HEK293T (cell line): ENCODE results near the gene FHAD1.

Experiments
- CTCF ChIA-PET: fragments of 350-600 bp; formaldehyde crosslinking; extraction: SDS; loops from one replicate; lab custom pipeline; 2021; ENCODE audit warnings: antibody characterized with exemption, inconsistent platforms; lab: Yijun Ruan, JAX
- POLR2A ChIA-PET: fragments of 350-600 bp; formaldehyde crosslinking; extraction: SDS; loops from one replicate; lab custom pipeline; 2020; ENCODE audit warnings: antibody characterized with exemption, inconsistent platforms; lab: Yijun Ruan, JAX
- DNase-seq: peaks from one replicate; pipeline ENCODE4 v3.0.0; 2012; ENCODE audit warnings: mixed read lengths; ENCODE audit errors: extremely low spot score
- ARNT ChIP-seq: fragments of 450-650 bp; IDR thresholded peaks from 2 replicates; pipeline ENCODE4 v1.6.1; 2017; ENCODE audit warnings: mild to moderate bottlenecking
- BHLHE40 ChIP-seq: fragments of 450-650 bp; IDR thresholded peaks from 2 replicates; pipeline ENCODE4 v1.6.1; 2016; ENCODE audit warnings: mild to moderate bottlenecking, moderate library complexity, borderline replicate concordance
- CTBP1 ChIP-seq: fragments of 450-650 bp; IDR thresholded peaks from 2 replicates; pipeline ENCODE4 v1.6.1; 2016; ENCODE audit warnings: borderline replicate concordance
- ELF4 ChIP-seq: fragments of 450-650 bp; IDR thresholded peaks from 2 replicates; pipeline ENCODE4 v1.6.1; 2017; ENCODE audit warnings: antibody characterized with exemption
- FOXA1 ChIP-seq: fragments of 450-650 bp; IDR thresholded peaks from 2 replicates; pipeline ENCODE4 v1.6.1; 2016; ENCODE audit warnings: mild to moderate bottlenecking
- FOXK2 ChIP-seq: fragments of 450-650 bp; IDR thresholded peaks from 2 replicates; pipeline ENCODE4 v1.6.1; 2016; ENCODE audit warnings: mild to moderate bottlenecking
- FOXM1 ChIP-seq: fragments of 450-650 bp; IDR thresholded peaks from 2 replicates; pipeline ENCODE4 v1.6.1; 2017; ENCODE audit warnings: mild to moderate bottlenecking, borderline replicate concordance
- HDGF ChIP-seq: fragments of 450-650 bp; IDR thresholded peaks from 2 replicates; pipeline ENCODE4 v1.6.1; 2017; ENCODE audit warnings: antibody characterized with exemption, borderline replicate concordance
- L3MBTL2 ChIP-seq: fragments of 450-650 bp; conservative IDR thresholded peaks from 2 replicates; pipeline ENCODE4 v1.6.1; 2016; ENCODE audit warnings: mild to moderate bottlenecking
- LEF1 ChIP-seq: fragments of 450-650 bp; IDR thresholded peaks from 2 replicates; pipeline ENCODE4 v1.6.1; 2017; ENCODE audit warnings: mild to moderate bottlenecking, borderline replicate concordance
- NFRKB ChIP-seq: fragments of 450-650 bp; IDR thresholded peaks from 2 replicates; pipeline ENCODE4 v1.6.1; 2016; ENCODE audit warnings: mild to moderate bottlenecking, moderate library complexity
- PKNOX1 ChIP-seq: fragments of 450-650 bp; IDR thresholded peaks from 2 replicates; pipeline ENCODE4 v1.6.1; 2016
- SP1 ChIP-seq: fragments of 450-650 bp; IDR thresholded peaks from 2 replicates; pipeline ENCODE4 v1.6.1; 2017
- SUZ12 ChIP-seq: fragments of 450-650 bp; IDR thresholded peaks from 2 replicates; pipeline ENCODE4 v1.6.1; 2016; ENCODE audit warnings: mild to moderate bottlenecking
- ZNF384 ChIP-seq: fragments of 450-650 bp; IDR thresholded peaks from 2 replicates; pipeline ENCODE4 v1.6.1; 2016

The FHAD1 gene

GRCh38 chr1:15277933-15278332 lies 30.9 kb downstream of the FHAD1 start:
- TF ChIP-seq FOXM1 (no peak), CTBP1 (no peak), PKNOX1 (no peak), SUZ12 (no peak), BHLHE40 (no peak), HDGF (no peak), L3MBTL2 (no peak), ZNF384 (no peak), NFRKB (no peak), LEF1 (no peak), FOXK2 (no peak), SP1 (no peak), FOXA1 (no peak)
- CTCF ChIA-PET = no interaction called here
- POLR2A ChIA-PET = no interaction called here
- no peak for DNase-seq

DNA sequence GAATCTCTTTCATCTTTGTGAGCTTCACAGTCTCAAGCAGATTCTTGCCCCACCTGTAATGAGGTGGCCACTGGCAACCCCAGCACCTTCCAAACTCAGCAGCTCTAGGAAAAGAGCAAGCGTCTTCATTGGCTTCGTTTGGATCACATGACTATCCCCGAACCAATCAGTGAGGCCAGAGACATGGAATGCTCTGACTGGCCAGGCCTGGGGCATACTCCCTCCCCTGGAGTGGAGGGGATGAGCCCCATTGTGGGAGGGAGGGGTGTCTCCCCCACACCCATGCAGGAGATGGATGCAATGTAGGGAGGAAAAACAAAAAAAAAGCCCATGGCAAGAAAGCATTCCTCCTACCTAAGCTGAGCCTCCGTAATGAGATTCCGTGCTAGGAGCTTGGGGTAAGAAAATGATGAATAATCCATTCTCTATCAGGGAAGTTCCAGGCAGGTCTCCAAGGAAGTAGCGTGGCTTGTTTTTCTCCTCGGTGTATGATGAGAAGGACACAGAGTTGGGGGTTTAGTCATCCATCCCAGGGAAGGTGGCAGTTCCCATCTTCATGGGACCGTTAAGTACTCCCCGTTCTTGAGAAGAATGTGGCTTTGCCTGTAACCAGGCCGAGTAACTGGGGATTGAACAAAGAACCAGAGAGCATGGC lies 32.7 kb downstream of the FHAD1 start:
- ChIA-PET CTCF (interaction anchor here (0.8 to 1.1 kb wide), 2 partner anchors 9 to 151 kb away, joined by 3 to 5 read pairs; no protein-coding TSS in a partner anchor), POLR2A (no interaction called here)
- DNase-seq = no peak
- TF ChIP-seq ZNF384 (no peak), ARNT (no peak), L3MBTL2 (no peak), SP1 (no peak), LEF1 (no peak), HDGF (no peak), CTBP1 (no peak), BHLHE40 (no peak), NFRKB (no peak), ELF4 (no peak), SUZ12 (no peak)

DNA sequence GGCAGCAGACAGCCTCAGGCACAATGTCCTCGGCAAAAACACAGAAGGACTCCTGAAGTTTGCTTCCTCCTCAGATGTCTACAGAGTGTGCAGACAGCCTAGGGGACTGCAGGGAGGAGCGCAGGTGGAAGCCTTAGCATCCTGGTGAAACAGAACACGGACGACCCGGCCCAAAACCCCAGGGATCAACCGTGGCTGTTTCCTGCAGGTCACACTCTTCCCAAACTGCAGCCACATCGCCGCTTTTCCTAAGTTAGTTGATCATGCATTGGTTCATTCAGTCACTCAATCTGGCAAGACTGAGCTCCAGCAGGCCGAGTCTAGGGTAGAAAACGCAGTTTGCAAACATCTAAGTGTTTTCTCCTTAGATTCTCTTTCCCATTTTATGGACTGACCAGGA lies 33.4 kb downstream of the FHAD1 start:
- TF ChIP-seq NFRKB = no peak
- ChIA-PET POLR2A (no interaction called here), CTCF (interaction anchor here (1.1 kb wide), 1 partner anchor 9 kb away, joined by 3 read pairs; no protein-coding TSS in a partner anchor)
- DNase-seq = no peak

DNA sequence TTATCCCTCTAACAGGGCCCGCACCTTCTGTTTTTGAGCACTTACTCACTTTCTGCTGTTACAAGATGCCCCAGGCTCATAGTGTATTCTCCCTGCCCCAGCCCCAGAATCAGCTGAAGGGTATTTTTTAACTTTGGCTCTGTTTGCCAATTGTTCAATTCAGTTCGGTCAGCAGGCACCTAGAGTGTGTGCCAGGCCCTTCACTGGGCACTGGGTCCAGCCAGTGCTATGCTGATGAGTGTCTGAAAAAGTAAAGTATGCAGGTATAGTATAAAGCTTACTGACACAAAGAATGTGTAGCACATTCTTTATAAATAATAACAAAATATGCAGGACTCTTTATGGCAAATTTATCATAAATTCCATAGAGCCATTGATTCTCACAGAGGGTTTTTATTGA lies 35.0 kb downstream of the FHAD1 start:
- CTCF ChIA-PET = interaction anchor here (0.6 kb wide), 1 partner anchor 711 kb away, joined by 3 read pairs; no protein-coding TSS in a partner anchor
- no peak for DNase-seq
- POLR2A ChIA-PET = no interaction called here
- TF ChIP-seq LEF1 (no peak), FOXA1 (no peak), SUZ12 (no peak), HDGF (no peak), L3MBTL2 (no peak), SP1 (no peak), NFRKB (no peak), ZNF384 (no peak)

DNA sequence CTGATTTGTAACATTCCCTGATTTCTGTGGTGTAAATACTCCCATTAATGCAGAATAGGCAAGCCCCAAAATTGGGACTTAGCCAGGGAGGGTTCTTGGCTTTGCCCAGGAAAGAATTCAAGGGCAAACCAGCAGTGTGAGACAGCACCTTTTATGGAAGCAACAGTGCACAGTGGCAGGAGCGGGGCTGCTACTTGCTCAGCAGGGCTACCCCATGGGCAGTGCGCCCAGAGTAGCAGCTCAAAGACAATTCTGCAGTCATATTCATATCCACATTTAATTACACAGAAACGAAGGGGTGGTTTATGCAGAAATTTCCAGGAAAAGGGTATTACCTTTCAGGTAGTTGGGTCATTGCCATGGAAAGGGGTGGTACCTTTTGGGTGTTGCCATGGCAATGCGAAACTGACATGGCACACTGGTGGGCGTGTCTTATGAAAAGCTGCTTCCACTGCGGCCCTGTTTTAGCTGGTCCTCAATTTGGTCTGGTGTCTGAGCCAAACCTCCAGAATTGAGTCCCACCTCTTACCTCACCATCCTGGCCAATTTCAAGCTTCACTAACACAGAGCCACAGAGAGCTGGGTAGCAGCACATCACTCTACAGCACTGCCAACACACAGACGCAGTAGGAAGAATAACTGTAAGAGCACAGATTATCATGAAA lies 35.9 kb downstream of the FHAD1 start:
- CTCF ChIA-PET = no interaction called here
- POLR2A ChIA-PET = no interaction called here
- TF ChIP-seq CTBP1 (no peak), PKNOX1 (no peak)
- no peak for DNase-seq

- ChIA-PET POLR2A (no interaction called here), CTCF (no interaction called here)
- TF ChIP-seq SP1 = no peak
- TF ChIP-seq LEF1 = no peak
- no peak for TF ChIP-seq FOXA1
- TF ChIP-seq ARNT = no peak
- no peak for TF ChIP-seq SUZ12
- TF ChIP-seq ELF4 = no peak
- no peak for TF ChIP-seq FOXM1
- DNase-seq = peak; percentile 33
These were observed 36.5 kb downstream of the FHAD1 start for GRCh38 chr1:15283526-15283925.

DNA sequence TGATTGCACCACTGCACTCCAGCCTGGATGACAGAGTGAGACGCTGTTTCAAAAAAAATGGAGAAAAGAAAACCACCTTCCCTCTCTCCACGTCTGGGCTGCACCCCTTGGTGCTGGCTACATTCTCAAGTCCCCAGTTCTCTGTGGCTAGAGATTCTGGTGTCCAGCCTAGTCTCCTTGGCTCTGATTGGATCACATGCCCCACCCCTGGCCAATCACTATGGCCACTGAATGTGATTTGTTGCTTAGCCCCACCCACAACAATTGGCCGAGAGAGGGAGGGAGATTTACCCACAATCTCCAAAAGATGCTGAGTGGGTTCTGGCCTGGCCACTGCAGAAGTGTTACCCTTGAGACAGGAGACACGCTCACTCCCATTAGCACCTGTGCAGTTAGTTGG lies 39.4 kb downstream of the FHAD1 start:
- ChIA-PET POLR2A (no interaction called here), CTCF (no interaction called here)
- no peak for DNase-seq

More for the DNA sequence above, 39.4 kb downstream of the FHAD1 start:
- TF ChIP-seq SUZ12 (no peak), BHLHE40 (no peak), ELF4 (no peak)
